Cardiac muscle cell (in vitro differentiated cells and primary cell): ENCODE results near the gene MYBPH. TPM values are rescaled to one million over a fixed set of nuclear protein-coding genes. Genes with fewer than 3 reads are reported as not detected.
A peak's percentile ranks its signal among the peaks of the same experiment; 100 is the strongest.

Experiments
- DNase-seq, 2 donors: peaks; one replicate each; pipeline versions ENCODE4 v3.0.0 to v3.0.0-alpha.2; 2010 to 2017; ENCODE audit warnings: low read depth in 1 of 2, low spot score in 1 of 2
- H3K27ac ChIP-seq: fragments of 200-600 bp; sonication (generic); 2 replicates; pipeline ENCODE4 v1.5.1; 2016
- H3K27me3 ChIP-seq: fragments of 200-600 bp; sonication (generic); 2 replicates; pipeline ENCODE4 v1.6.0; 2016; ENCODE audit warnings: control low read depth
- H3K36me3 ChIP-seq: fragments of 200-600 bp; sonication (generic); 2 replicates; pipeline ENCODE4 v1.5.1; 2016; ENCODE audit warnings: control low read depth
- H3K4me1 ChIP-seq: fragments of 200-600 bp; sonication (generic); 2 replicates; pipeline ENCODE4 v1.8.1; 2017; ENCODE audit warnings: low read depth, mild to moderate bottlenecking, mixed run types
- H3K4me3 ChIP-seq: fragments of 200-600 bp; sonication (generic); 2 replicates; pipeline ENCODE4 v1.5.1; 2016; ENCODE audit warnings: mild to moderate bottlenecking
- H3K9me3 ChIP-seq: fragments of 200-600 bp; sonication (generic); 2 replicates; pipeline ENCODE4 v1.5.1; 2017; ENCODE audit warnings: low read depth, mild to moderate bottlenecking, control low read depth
- CTCF ChIP-seq: IDR thresholded peaks from 2 replicates; pipeline ENCODE4 v1.5.1; 2012; ENCODE audit warnings: low read depth, mild to moderate bottlenecking, low read length
- polyA plus RNA-seq: library from polyadenylated mRNA; unstranded; fragments of >200 nt; fragmentation: Nextera tagmentation; extraction: Ambion mirVana; gene quantifications from 2 replicates; pipeline ENCODE4 v1.2.1, GENCODE V29; 2016
- total RNA-seq: library from RNA; depleted of rRNA; stranded (reverse); fragments of >200 nt; gene quantifications from 2 replicates; pipeline ENCODE4 v1.2.3, GENCODE V29; 2016

The MYBPH gene
- total and polyA plus RNA-seq, 2 experiments from 2014 or later = 1.4 to 2.1 TPM

DNA sequence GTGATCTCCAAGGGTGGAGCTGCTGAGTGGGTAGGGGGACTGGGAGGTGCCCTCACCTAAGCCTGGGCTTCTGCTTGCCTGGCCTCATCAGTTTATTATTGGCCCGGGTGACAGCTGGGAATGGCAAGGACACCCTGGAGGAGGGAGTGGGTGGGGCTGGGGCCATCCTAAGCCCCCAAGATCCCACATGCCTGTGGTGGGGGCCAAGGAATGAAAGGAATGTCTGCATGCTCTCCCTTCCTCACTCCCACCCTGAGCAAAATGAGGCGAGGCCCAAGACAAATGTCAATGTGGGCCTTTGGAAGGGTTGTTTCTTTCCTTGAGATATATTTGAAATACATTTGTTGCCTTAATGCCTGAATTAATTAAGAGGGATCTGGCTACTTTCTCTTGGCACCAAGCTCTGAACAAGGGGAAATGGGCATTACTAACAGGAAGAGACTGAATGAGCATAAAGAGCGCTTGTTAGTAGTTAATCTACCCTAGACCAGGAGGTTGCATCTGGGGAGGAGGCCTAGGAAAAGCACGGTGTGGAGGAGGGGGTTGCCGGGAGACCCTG, 30.6 kb upstream of the MYBPH start:
- no peaks in the 10 kb centered on the region for H3K9me3 ChIP-seq
- peaks cover 3% of the 10 kb centered on the region for H3K27me3 ChIP-seq
- DNase-seq = no peak
- H3K27ac ChIP-seq = no peak overlapping the region
- no peaks in the 10 kb centered on the region for H3K36me3 ChIP-seq
- H3K4me3 ChIP-seq = no peak overlapping the region
- H3K4me1 ChIP-seq = no peaks in the 10 kb centered on the region
- TF ChIP-seq CTCF = no peak

DNA sequence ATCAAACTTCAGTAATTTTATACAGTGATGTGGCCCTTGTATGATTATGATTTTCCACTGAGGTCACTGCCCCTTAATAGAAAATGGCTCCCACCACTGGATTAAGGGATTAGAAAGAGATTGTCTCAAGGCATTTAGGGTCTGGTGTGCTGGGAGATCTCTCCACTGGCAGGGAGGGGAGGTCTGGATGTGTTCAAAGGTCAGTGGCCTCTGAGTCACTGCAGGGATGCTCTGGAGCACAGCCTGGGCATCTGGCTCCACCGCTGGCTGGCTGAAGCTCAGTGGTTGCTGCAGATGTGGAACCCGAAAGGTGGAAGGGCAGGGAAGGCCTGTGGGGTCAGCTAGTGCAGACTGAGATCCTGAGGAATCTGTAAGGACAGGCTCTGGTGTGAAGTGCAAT, 29.1 kb upstream of the MYBPH start:
- Histone ChIP-seq H3K9me3 (no peaks in the 10 kb centered on the region), H3K4me3 (no peak overlapping the region), H3K27me3 (peaks cover 3% of the 10 kb centered on the region), H3K27ac (no peak overlapping the region), H3K36me3 (no peaks in the 10 kb centered on the region), H3K4me1 (no peaks in the 10 kb centered on the region)
- no peak for TF ChIP-seq CTCF
- no peak for DNase-seq

DNA sequence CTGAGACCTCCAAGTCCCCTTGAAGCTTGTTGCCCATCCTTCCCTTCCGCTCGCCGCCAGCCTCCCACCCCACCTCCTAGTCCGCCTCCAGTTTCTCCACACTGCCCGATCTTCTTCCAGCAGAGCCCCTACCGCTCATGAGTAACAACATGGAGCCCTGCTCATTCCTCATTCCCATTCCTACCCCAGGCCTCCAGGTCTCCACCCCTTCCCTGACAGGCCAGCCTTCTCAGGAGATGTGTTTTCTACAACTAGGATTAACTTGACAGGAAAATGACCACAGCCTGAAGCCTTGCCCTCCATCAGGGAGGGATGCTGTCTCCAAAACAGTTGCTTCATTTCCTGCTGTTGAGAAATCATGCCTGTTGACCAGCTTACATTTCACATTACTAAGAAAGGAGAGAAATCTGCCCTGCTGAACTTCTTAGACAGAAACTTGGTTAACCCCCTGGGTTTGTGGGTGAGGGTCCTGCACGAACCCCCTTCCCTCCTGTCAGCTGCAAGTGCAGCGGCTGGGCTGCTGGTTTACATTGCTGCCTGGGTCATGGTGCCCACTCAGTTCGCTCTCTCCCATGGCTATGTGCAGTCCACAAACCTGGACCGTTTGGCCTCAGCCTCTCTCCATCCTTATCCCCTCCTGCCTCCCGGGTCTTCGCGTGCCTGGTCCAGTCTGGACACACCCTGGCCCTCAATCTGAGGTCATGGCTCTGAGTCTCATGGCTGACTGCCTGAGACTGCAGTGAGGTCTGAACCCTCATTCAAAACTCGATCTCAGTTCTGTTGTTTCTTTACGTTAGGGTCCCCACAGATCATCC, 27.0 kb upstream of the MYBPH start:
- Histone ChIP-seq H3K27ac (no peak overlapping the region), H3K4me1 (peaks cover 2% of the 10 kb centered on the region), H3K4me3 (no peak overlapping the region), H3K9me3 (no peaks in the 10 kb centered on the region), H3K36me3 (no peaks in the 10 kb centered on the region), H3K27me3 (peaks cover 3% of the 10 kb centered on the region)
- DNase-seq = peak in 1 of 2 donors; percentile 99
- TF ChIP-seq CTCF = no peak

- no peak for TF ChIP-seq CTCF
- H3K4me1 ChIP-seq = peaks cover 4% of the 10 kb centered on the region
- no peaks in the 10 kb centered on the region for H3K9me3 ChIP-seq
- no peak overlapping the region for H3K27ac ChIP-seq
- no peaks in the 10 kb centered on the region for H3K36me3 ChIP-seq
- H3K27me3 ChIP-seq = peaks cover 3% of the 10 kb centered on the region
- DNase-seq = no peak
- no peak overlapping the region for H3K4me3 ChIP-seq
Observed at GRCh38 chr1:203201516-203202205, 26.0 kb upstream of the MYBPH start.

GRCh38 chr1:203200916-203201315, 25.3 kb upstream of the MYBPH start:
- H3K36me3 ChIP-seq = no peaks in the 10 kb centered on the region
- TF ChIP-seq CTCF = no peak
- H3K4me1 ChIP-seq = peaks cover 4% of the 10 kb centered on the region
- peaks cover 3% of the 10 kb centered on the region for H3K27me3 ChIP-seq
- H3K4me3 ChIP-seq = no peak overlapping the region
- no peak for DNase-seq
- H3K9me3 ChIP-seq = no peaks in the 10 kb centered on the region
- H3K27ac ChIP-seq = no peak overlapping the region
